Coronary artery (tissue), 2 donors: ENCODE results near the gene RERE.

Source experiments
- DNase-seq: peaks from one replicate; pipeline ENCODE4 v3.0.0-alpha.2; 2017; ENCODE audit warnings: low spot score
- H3K27ac ChIP-seq, 2 donors: fragments of 200-600 bp; sonication (generic); one replicate each; pipeline ENCODE4 v1.5.1; 2016 to 2019
- H3K4me3 ChIP-seq: fragments of 200-600 bp; sonication (generic); 2 replicates; pipeline ENCODE4 v1.5.1; 2016; ENCODE audit warnings: mild to moderate bottlenecking, moderate library complexity
- TF ChIP-seq, protein P1 (sequence below): fragments of 200-600 bp; sonication (generic); IDR thresholded peaks from one replicate; pipeline ENCODE4 v1.5.1; 2019; ENCODE audit warnings: antibody characterized with exemption

The RERE gene

DNA sequence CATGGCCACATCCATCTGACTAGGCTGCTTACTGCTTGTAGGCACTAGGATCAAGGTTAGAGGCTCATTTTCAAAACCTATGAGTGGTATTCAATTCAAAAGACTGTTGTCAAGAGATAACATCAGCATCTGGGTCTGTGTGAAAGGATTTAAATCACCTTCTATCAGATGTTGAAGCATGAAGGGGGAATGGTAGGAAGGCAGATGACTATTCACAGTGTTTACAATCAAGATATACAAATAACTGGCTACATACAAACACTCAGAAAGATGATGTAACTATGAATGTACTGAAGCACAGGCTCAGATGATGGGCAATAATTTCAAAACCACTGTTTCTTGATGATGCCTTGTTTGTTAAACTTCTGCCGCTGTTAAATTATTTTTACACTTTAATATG lies 250.3 kb downstream of the RERE start:
- DNase-seq, result no peak
- no peak overlapping the region for H3K27ac ChIP-seq
- TF ChIP-seq, protein P1, sequence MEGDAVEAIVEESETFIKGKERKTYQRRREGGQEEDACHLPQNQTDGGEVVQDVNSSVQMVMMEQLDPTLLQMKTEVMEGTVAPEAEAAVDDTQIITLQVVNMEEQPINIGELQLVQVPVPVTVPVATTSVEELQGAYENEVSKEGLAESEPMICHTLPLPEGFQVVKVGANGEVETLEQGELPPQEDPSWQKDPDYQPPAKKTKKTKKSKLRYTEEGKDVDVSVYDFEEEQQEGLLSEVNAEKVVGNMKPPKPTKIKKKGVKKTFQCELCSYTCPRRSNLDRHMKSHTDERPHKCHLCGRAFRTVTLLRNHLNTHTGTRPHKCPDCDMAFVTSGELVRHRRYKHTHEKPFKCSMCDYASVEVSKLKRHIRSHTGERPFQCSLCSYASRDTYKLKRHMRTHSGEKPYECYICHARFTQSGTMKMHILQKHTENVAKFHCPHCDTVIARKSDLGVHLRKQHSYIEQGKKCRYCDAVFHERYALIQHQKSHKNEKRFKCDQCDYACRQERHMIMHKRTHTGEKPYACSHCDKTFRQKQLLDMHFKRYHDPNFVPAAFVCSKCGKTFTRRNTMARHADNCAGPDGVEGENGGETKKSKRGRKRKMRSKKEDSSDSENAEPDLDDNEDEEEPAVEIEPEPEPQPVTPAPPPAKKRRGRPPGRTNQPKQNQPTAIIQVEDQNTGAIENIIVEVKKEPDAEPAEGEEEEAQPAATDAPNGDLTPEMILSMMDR, result no peak
- no peak overlapping the region for H3K4me3 ChIP-seq

DNA sequence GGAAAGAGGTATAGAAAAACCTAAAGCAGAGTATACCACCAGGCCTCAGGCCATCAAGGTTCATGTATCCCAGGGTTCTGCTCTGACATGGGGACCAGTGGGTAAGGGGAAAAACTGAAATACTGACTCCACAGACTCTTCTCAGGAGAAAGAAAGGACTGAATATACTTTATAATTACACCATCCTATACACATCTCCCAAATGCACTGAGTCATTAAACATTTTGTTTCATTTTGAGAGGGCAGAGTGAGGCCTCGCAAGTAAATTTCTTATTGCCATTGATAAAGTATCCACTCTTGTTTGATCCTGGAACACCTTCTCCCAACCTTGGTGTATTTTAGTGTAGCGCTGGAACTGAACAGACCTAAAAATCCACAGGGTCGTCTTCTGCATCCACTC lies 251.6 kb downstream of the RERE start:
- Histone ChIP-seq H3K4me3 (no peak overlapping the region), H3K27ac (no peak overlapping the region)
- TF ChIP-seq, protein P1, result no peak
- no peak for DNase-seq

DNA sequence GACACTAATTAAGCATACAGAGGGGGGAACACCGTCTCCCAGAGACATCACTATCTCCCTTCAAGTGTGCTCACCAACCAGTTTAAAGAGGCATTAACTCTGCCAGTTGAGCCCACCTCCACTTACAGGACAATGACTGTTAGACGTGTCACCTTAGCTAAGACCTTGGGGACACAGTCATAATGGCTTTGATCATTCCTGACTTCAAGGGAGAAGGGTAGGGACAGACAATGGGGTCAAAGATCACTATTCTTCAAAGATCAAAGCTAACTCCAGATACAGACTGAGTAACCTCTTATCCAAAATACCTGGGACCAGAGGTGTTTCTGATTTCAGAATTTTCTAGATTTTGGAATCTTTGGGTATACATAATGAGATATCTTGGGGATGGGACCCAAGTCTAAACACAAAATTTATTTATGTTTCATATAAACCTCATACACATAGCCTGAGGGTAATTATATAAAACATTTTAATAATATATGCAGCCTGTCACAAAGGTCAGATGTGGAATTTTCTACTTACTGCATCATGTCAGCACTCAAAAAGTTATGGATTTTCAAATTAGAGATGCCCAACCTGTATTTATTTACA lies 253.4 kb downstream of the RERE start:
- TF ChIP-seq, protein P1, result no peak
- Histone ChIP-seq H3K27ac (no peak overlapping the region), H3K4me3 (no peak overlapping the region)
- DNase-seq, result no peak

DNA sequence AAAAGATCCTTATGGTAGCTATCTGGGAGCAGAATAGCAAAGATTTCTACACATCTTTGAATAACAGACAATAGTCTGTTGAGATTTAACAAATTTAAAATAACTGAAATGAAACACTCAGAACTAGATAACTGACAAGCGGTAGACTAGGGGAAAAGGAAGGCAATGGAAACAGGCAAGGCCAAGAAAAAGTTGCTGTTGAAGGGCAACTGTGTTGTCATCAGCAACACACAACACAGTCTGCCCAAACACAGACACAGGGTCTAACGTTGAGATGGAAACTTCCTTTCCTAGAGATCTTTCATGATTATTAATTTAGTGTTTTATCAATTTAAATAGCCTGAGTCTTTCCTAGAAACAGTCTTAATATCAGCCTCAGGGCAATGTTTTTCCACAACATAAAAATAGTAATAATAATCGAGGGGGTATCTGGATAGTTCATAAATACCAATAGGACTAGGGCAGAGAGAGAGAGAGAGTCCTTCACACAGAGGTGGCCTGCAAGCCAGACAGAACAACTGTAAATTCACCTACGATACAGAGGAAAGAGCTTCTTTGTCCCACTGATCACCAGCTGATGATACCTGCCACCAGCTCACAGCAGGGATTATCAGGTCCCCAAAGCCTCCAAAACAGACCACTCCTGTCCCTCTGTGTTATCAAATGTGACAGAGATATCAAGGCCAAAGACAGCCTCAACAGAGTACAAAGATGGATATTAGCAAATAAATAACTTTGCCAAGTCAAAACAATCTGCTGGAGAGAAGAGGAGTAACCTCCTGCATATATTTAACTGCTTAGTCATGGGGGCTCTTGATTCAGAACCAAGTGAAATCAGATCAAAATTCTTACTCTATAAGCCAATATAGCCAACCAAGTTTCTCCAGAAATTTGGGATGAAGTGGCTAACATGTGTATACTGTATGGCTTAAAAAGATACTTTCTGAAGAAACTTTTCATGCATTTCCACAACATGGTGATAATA lies 254.3 kb downstream of the RERE start:
- Histone ChIP-seq H3K4me3 (no peak overlapping the region), H3K27ac (peak overlapping the region in 1 of 2 donors; percentile 11)
- DNase-seq, result no peak
- TF ChIP-seq, protein P1, result no peak

DNA sequence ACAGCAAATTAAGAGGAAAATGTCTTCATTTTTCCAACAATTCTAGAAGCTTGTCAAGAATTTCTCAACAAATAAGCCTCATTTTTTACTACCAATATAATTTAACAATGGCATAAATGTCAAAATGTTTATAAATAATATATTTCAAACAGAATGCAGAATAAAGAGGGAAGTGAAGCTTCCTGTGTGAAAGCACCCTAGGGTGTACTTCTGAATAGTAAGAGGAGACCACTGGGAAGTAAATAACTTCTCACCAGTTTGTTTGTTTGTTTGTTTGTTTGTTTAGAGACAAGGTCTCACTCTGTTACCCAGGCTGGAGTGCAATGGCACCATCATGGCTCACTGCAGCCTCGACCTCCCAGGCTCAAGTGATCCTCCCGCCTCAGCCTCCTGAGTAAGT lies 255.2 kb downstream of the RERE start:
- TF ChIP-seq, protein P1, result no peak
- no peak overlapping the region for H3K27ac ChIP-seq
- no peak overlapping the region for H3K4me3 ChIP-seq
- no peak for DNase-seq

DNA sequence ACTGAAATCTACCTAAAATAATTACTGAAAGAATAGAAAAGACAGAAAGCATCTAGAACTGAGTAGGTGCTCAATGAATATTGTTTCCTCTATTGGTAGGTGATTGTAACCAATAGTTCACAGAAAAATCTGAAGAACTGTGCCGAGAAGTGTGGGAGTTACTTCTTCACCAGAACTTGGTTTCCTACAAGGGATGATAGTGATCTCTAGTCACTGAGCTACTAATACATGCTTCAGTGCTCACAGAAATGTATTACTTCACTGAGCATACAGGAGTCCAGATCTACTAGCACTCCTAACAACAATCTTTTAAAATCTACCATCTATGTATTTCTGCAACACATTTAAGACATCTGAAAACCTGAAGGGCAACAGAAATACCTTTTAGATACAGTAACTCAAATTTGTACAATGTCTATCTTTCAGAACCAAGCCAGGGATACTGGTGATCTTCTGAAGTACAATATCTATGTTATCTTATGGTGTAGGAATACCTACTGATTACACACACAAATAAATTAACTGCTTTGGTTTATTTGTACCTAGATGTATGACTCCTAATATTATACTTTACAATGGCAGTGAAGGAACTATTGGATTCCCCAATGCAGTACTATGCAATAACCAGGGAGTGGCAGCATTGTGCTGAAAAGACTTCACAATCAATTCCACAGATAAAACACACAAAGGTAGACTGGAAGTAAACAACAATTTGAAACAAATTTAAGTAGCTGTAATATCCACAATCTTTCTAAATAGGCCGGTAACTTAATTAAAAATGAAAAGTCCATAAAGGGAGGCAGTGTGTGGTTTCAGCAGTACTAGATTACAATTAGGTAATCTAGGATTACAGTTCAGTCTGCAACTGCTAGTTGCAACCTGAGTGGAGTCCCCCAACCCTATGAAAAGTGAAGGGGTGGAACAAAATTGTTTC lies 256.6 kb downstream of the RERE start:
- H3K4me3 ChIP-seq, result no peak overlapping the region
- DNase-seq, result no peak

More for the DNA sequence above, 256.6 kb downstream of the RERE start:
- TF ChIP-seq, protein P1, result peak; percentile 82
- no peak overlapping the region for H3K27ac ChIP-seq
